ENCODE data around the gene ZNF189. TPM values are rescaled to one million over a fixed set of nuclear protein-coding genes. Genes with fewer than 3 reads are reported as not detected.
"Not testable (repeated sequence)": the region's sequence is repeated elsewhere in the genome, so short reads cannot be mapped to it uniquely, and the experiment has no call there.

The ZNF189 gene
- total and polyA plus RNA-seq, 2 donors, result 13.6 to 16.2 TPM

- Histone ChIP-seq H3K4me3 (ENCODE audit: low read length in 2 of 2) (no peak overlapping the region), H3K36me3 (ENCODE audit: control insufficient read depth in 2 of 2, insufficient read depth in 2 of 2, low read length in 1 of 2) (no peaks in the 10 kb centered on the region), H3K27ac (ENCODE audit: low read depth in 1 of 2, low read length in 1 of 2) (no peak overlapping the region), H3K27me3 (ENCODE audit: control insufficient read depth in 2 of 2, insufficient read depth in 1 of 2, low read length in 1 of 2) (no peaks in the 10 kb centered on the region), H3K9me3 (ENCODE audit: control insufficient read depth in 2 of 2, insufficient read depth in 1 of 2, low read length in 1 of 2) (no peaks in the 10 kb centered on the region), H3K4me1 (ENCODE audit: control insufficient read depth in 2 of 2, insufficient read depth in 2 of 2, low read length in 2 of 2) (no peaks in the 10 kb centered on the region)
- no peak for DNase-seq (ENCODE audit: low read depth in 6 of 9, low spot score in 9 of 9)
- 82% methylated on average over 2 of the region's 2 CpGs for WGBS
Observed at GRCh38 chr9:101372327-101373118, 26.1 kb upstream of the ZNF189 start.

DNA sequence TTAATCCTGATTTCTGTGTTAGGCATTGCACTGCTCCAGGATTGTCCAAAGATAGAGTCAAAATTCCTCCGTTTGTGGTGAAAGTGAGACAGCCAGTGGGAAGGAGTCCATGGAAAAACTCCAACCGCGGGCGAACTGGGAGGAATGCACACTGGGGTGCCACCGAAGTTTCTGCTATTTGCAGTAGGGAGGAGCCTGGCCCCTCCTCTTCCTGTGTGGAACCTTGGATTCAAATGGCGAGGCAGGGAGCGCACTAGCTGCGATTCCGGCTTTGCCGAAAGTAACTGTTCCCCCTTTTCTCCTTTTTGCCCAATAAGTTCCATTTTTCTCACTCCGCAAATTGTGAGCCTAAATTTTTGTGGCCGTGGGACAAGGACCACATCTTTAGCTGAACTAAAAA, 23.1 kb upstream of the ZNF189 start:
- Histone ChIP-seq H3K36me3 (ENCODE audit: control insufficient read depth in 2 of 2, insufficient read depth in 2 of 2, low read length in 1 of 2) (no peaks in the 10 kb centered on the region), H3K27me3 (ENCODE audit: control insufficient read depth in 2 of 2, insufficient read depth in 1 of 2, low read length in 1 of 2) (no peaks in the 10 kb centered on the region), H3K4me3 (ENCODE audit: low read length in 2 of 2) (no peak overlapping the region), H3K9me3 (ENCODE audit: control insufficient read depth in 2 of 2, insufficient read depth in 1 of 2, low read length in 1 of 2) (no peaks in the 10 kb centered on the region), H3K27ac (ENCODE audit: low read depth in 1 of 2, low read length in 1 of 2) (no peak overlapping the region), H3K4me1 (ENCODE audit: control insufficient read depth in 2 of 2, insufficient read depth in 2 of 2, low read length in 2 of 2) (no peaks in the 10 kb centered on the region)
- WGBS, result 94% methylated on average over 12 of the region's 12 CpGs
- no peak for DNase-seq (ENCODE audit: low read depth in 6 of 9, low spot score in 9 of 9)

GRCh38 chr9:101376111-101376848, 22.4 kb upstream of the ZNF189 start:
- no peak for DNase-seq (ENCODE audit: low read depth in 6 of 9, low spot score in 9 of 9)
- WGBS, result 94% methylated on average over 6 of the region's 6 CpGs
- H3K9me3 ChIP-seq (ENCODE audit: control insufficient read depth in 2 of 2, insufficient read depth in 1 of 2, low read length in 1 of 2), result no peaks in the 10 kb centered on the region
- no peaks in the 10 kb centered on the region for H3K27me3 ChIP-seq (ENCODE audit: control insufficient read depth in 2 of 2, insufficient read depth in 1 of 2, low read length in 1 of 2)
- no peak overlapping the region for H3K4me3 ChIP-seq (ENCODE audit: low read length in 2 of 2)
- H3K36me3 ChIP-seq (ENCODE audit: control insufficient read depth in 2 of 2, insufficient read depth in 2 of 2, low read length in 1 of 2), result no peaks in the 10 kb centered on the region
- no peak overlapping the region for H3K27ac ChIP-seq (ENCODE audit: low read depth in 1 of 2, low read length in 1 of 2)
- H3K4me1 ChIP-seq (ENCODE audit: control insufficient read depth in 2 of 2, insufficient read depth in 2 of 2, low read length in 2 of 2), result no peaks in the 10 kb centered on the region

- no peaks in the 10 kb centered on the region for H3K4me1 ChIP-seq (ENCODE audit: control insufficient read depth in 2 of 2, insufficient read depth in 2 of 2, low read length in 2 of 2)
- H3K27me3 ChIP-seq (ENCODE audit: control insufficient read depth in 2 of 2, insufficient read depth in 1 of 2, low read length in 1 of 2), result no peaks in the 10 kb centered on the region
- no peak overlapping the region for H3K4me3 ChIP-seq (ENCODE audit: low read length in 2 of 2)
- H3K9me3 ChIP-seq (ENCODE audit: control insufficient read depth in 2 of 2, insufficient read depth in 1 of 2, low read length in 1 of 2), result no peaks in the 10 kb centered on the region
- no peak for DNase-seq (ENCODE audit: low read depth in 6 of 9, low spot score in 9 of 9)
- no peaks in the 10 kb centered on the region for H3K36me3 ChIP-seq (ENCODE audit: control insufficient read depth in 2 of 2, insufficient read depth in 2 of 2, low read length in 1 of 2)
- no peak overlapping the region for H3K27ac ChIP-seq (ENCODE audit: low read depth in 1 of 2, low read length in 1 of 2)
Observed at GRCh38 chr9:101380295-101380694, 18.4 kb upstream of the ZNF189 start.

GRCh38 chr9:101381118-101381517, 17.5 kb upstream of the ZNF189 start:
- no peak overlapping the region for H3K27ac ChIP-seq (ENCODE audit: low read depth in 1 of 2, low read length in 1 of 2)
- no peaks in the 10 kb centered on the region for H3K9me3 ChIP-seq (ENCODE audit: control insufficient read depth in 2 of 2, insufficient read depth in 1 of 2, low read length in 1 of 2)
- no peak for DNase-seq (ENCODE audit: low read depth in 6 of 9, low spot score in 9 of 9)
- WGBS, result 98% methylated on average over 3 of the region's 3 CpGs
- H3K27me3 ChIP-seq (ENCODE audit: control insufficient read depth in 2 of 2, insufficient read depth in 1 of 2, low read length in 1 of 2), result no peaks in the 10 kb centered on the region
- no peaks in the 10 kb centered on the region for H3K4me1 ChIP-seq (ENCODE audit: control insufficient read depth in 2 of 2, insufficient read depth in 2 of 2, low read length in 2 of 2)
- H3K4me3 ChIP-seq (ENCODE audit: low read length in 2 of 2), result no peak overlapping the region
- H3K36me3 ChIP-seq (ENCODE audit: control insufficient read depth in 2 of 2, insufficient read depth in 2 of 2, low read length in 1 of 2), result no peaks in the 10 kb centered on the region

DNA sequence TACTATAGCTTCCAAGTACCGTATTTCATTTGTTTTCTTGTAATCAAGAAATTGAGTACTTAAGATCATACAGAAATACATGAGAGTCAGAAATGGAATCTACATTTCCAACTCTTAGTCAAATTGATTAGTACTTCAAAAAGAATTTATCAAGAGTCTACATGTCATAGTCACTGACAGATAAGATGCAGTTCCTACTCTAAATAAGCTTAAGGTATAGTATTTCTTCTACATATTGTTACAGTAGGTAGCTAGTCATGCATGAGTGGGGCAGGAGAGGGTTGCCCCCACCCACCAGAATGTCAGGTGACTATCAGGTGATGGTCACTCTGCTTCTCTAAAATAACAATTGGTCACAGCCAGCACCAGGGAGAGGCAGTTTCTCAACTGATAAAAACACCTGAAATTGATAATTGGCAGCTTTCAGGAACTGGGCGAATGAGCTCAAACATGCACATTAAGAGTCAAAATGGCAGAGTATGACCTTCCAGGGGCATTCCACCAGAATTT, 16.8 kb upstream of the ZNF189 start:
- H3K4me1 ChIP-seq (ENCODE audit: control insufficient read depth in 2 of 2, insufficient read depth in 2 of 2, low read length in 2 of 2), result no peaks in the 10 kb centered on the region
- 94% methylated on average over 2 of the region's 2 CpGs for WGBS
- no peak overlapping the region for H3K27ac ChIP-seq (ENCODE audit: low read depth in 1 of 2, low read length in 1 of 2)
- no peaks in the 10 kb centered on the region for H3K9me3 ChIP-seq (ENCODE audit: control insufficient read depth in 2 of 2, insufficient read depth in 1 of 2, low read length in 1 of 2)
- H3K27me3 ChIP-seq (ENCODE audit: control insufficient read depth in 2 of 2, insufficient read depth in 1 of 2, low read length in 1 of 2), result no peaks in the 10 kb centered on the region
- DNase-seq (ENCODE audit: low read depth in 6 of 9, low spot score in 9 of 9), result no peak
- no peaks in the 10 kb centered on the region for H3K36me3 ChIP-seq (ENCODE audit: control insufficient read depth in 2 of 2, insufficient read depth in 2 of 2, low read length in 1 of 2)
- H3K4me3 ChIP-seq (ENCODE audit: low read length in 2 of 2), result no peak overlapping the region

DNA sequence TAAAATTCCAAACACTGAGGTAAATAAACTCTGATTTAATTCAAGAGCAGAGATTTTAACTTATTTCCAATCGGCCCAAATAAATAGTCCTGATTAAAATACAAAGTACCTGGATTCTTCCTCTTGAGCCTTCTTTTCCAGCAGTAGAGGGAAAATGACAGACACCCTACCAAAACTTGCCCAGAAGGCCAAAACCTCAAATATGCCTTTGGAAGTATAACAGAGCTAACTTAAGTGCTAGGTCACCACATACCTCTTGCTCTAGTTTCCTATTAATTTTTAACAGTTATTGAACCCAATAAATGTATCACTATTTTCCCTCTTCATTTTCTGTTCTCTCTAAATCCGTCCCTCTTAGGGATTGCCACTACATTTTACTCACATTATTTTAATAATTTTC, 15.3 kb upstream of the ZNF189 start:
- Histone ChIP-seq H3K4me1 (ENCODE audit: control insufficient read depth in 2 of 2, insufficient read depth in 2 of 2, low read length in 2 of 2) (no peaks in the 10 kb centered on the region), H3K4me3 (ENCODE audit: low read length in 2 of 2) (no peak overlapping the region), H3K27me3 (ENCODE audit: control insufficient read depth in 2 of 2, insufficient read depth in 1 of 2, low read length in 1 of 2) (no peaks in the 10 kb centered on the region), H3K36me3 (ENCODE audit: control insufficient read depth in 2 of 2, insufficient read depth in 2 of 2, low read length in 1 of 2) (peaks cover 0 to 4% of the 10 kb centered on the region in 2 donors), H3K27ac (ENCODE audit: low read depth in 1 of 2, low read length in 1 of 2) (no peak overlapping the region), H3K9me3 (ENCODE audit: control insufficient read depth in 2 of 2, insufficient read depth in 1 of 2, low read length in 1 of 2) (no peaks in the 10 kb centered on the region)
- DNase-seq (ENCODE audit: low read depth in 6 of 9, low spot score in 9 of 9), result no peak
- WGBS, result 92% methylated on average over 2 of the region's 2 CpGs

DNA sequence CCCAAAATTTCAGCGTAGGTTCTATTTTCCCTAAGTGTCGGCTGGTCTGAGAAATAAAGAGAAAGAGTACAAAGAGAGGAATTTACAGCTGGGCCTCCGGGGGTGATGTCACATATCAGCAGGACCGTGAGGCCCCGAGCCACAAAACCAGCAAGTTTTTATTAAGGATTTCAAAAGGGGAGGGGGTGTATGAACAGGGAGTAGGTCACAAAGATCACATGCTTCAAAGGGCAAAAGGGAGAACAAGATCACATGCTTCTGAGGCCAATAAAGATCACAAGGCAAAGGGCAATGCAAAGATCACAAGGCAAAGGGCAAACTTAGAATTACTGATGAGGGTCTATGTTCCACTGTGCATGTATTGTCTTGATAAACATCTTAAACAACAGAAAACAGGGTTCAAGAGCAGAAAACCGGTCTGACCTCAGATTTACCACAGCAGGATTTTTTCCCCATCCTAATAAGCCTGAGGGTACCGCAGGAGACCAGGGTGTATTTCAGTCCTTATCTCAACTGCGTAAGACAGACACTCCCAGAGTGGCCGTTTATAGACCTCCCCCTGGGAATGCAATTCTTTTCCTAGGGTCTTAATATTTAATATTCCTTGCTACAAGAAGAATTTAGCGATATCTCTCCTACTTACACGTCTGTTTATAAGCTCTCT, 13.6 kb upstream of the ZNF189 start, which contains the start of gene BAAT:
Gene BAAT (minus strand): TSS at position 134 of the 664 bp plus-strand sequence. CDS start 13,602 bp downstream, outside the sequence.
- not testable (repeated sequence) for H3K4me1 ChIP-seq (ENCODE audit: control insufficient read depth in 2 of 2, insufficient read depth in 2 of 2, low read length in 2 of 2); H3K9me3 ChIP-seq (ENCODE audit: control insufficient read depth in 2 of 2, insufficient read depth in 1 of 2, low read length in 1 of 2); DNase-seq (ENCODE audit: low read depth in 6 of 9, low spot score in 9 of 9); H3K4me3 ChIP-seq (ENCODE audit: low read length in 2 of 2); H3K27ac ChIP-seq (ENCODE audit: low read depth in 1 of 2, low read length in 1 of 2); H3K27me3 ChIP-seq (ENCODE audit: control insufficient read depth in 2 of 2, insufficient read depth in 1 of 2, low read length in 1 of 2)
- WGBS, result 97% methylated on average over 11 of the region's 11 CpGs
- H3K36me3 ChIP-seq (ENCODE audit: control insufficient read depth in 2 of 2, insufficient read depth in 2 of 2, low read length in 1 of 2), result peaks cover 0 to 14% of the 10 kb centered on the region in 2 donors
